Measurements from ENCODE around the gene SCARF2.

Gene SCARF2

GRCh38 chr22:20430101-20430719 is 7.4 kb downstream of the SCARF2 start:
- TF ChIP-seq CTCF (IDR thresholded peaks at IDR 0.05; ENCODE audit: borderline replicate concordance, extremely low read depth, low read length, poor library complexity, severe bottlenecking) (no peak), EZH2 (IDR thresholded peaks at IDR 0.05; ENCODE audit: borderline replicate concordance, low read depth, low read length, severe bottlenecking) (no peak)
- H3K9me3 ChIP-seq (ENCODE audit: insufficient read depth, low read length, severe bottlenecking), result no peaks in the 10 kb centered on the region
- H4K20me1 ChIP-seq (ENCODE audit: insufficient read depth, low read length), result peaks cover 3% of the 10 kb centered on the region; the same call in 1 of the 2 replicates
- H3K79me2 ChIP-seq (ENCODE audit: insufficient read depth, low read length), result no peaks in the 10 kb centered on the region
- no peak overlapping the region for H3K27ac ChIP-seq (ENCODE audit: low read length)
- H3K36me3 ChIP-seq (ENCODE audit: insufficient read depth, low read length), result no peaks in the 10 kb centered on the region
- no peak overlapping the region for H3K9ac ChIP-seq (ENCODE audit: low read depth, low read length)
- H3K4me3 ChIP-seq (ENCODE audit: low read depth in 1 of 2, low read length in 2 of 2), result no peak overlapping the region
- H3K27me3 ChIP-seq (ENCODE audit: insufficient read depth, low read length, poor library complexity), result no peaks in the 10 kb centered on the region
- no peak for ATAC-seq (ENCODE audit: insufficient read depth, low read depth)
- H3K4me1 ChIP-seq (ENCODE audit: insufficient read depth, low read length), result peaks cover 12% of the 10 kb centered on the region
- 0 out of 2 replicates have a peak overlapping the region, but pooled peaks have one; percentile 79 for H3K4me2 ChIP-seq (ENCODE audit: insufficient read depth, low read length)
- no peak overlapping the region for H2AFZ ChIP-seq (ENCODE audit: low read depth, low read length)
- DNase-seq, result no peak

- H2AFZ ChIP-seq (ENCODE audit: low read depth, low read length), result peak overlapping the region; percentile 76
- peaks cover 3% of the 10 kb centered on the region; the same call in 1 of the 2 replicates for H4K20me1 ChIP-seq (ENCODE audit: insufficient read depth, low read length)
- peaks cover 12% of the 10 kb centered on the region for H3K4me1 ChIP-seq (ENCODE audit: insufficient read depth, low read length)
- peak overlapping the region in 1 of 2 experiments; percentile 53; a peak in 3 of 4 replicates for H3K4me3 ChIP-seq (ENCODE audit: low read depth in 1 of 2, low read length in 2 of 2)
- no peak overlapping the region for H3K27ac ChIP-seq (ENCODE audit: low read length)
- no peaks in the 10 kb centered on the region for H3K36me3 ChIP-seq (ENCODE audit: insufficient read depth, low read length)
- H3K9ac ChIP-seq (ENCODE audit: low read depth, low read length), result peak overlapping the region; percentile 32; the same call in 1 of the 2 replicates
- DNase-seq, result peak; percentile 79
- ATAC-seq (ENCODE audit: insufficient read depth, low read depth), result peak; percentile 89
- TF ChIP-seq CTCF (IDR thresholded peaks at IDR 0.05; ENCODE audit: borderline replicate concordance, extremely low read depth, low read length, poor library complexity, severe bottlenecking) (no peak), EZH2 (IDR thresholded peaks at IDR 0.05; ENCODE audit: borderline replicate concordance, low read depth, low read length, severe bottlenecking) (no peak)
- no peaks in the 10 kb centered on the region for H3K79me2 ChIP-seq (ENCODE audit: insufficient read depth, low read length)
- H3K27me3 ChIP-seq (ENCODE audit: insufficient read depth, low read length, poor library complexity), result no peaks in the 10 kb centered on the region
- no peaks in the 10 kb centered on the region for H3K9me3 ChIP-seq (ENCODE audit: insufficient read depth, low read length, severe bottlenecking)
- peak overlapping the region; percentile 79 for H3K4me2 ChIP-seq (ENCODE audit: insufficient read depth, low read length)
These were observed 8.1 kb downstream of the SCARF2 start for GRCh38 chr22:20429254-20430100.

GRCh38 chr22:20428496-20429253 is 8.9 kb downstream of the SCARF2 start:
- H2AFZ ChIP-seq (ENCODE audit: low read depth, low read length), result peak overlapping the region; percentile 76
- ATAC-seq (ENCODE audit: insufficient read depth, low read depth), result no peak; the same call in 2 of the 3 replicates

More at GRCh38 chr22:20428496-20429253, 8.9 kb downstream of the SCARF2 start:
- DNase-seq, result no peak
- Histone ChIP-seq H4K20me1 (ENCODE audit: insufficient read depth, low read length) (peaks cover 3% of the 10 kb centered on the region; the same call in 1 of the 2 replicates), H3K27me3 (ENCODE audit: insufficient read depth, low read length, poor library complexity) (no peaks in the 10 kb centered on the region), H3K9ac (ENCODE audit: low read depth, low read length) (peak overlapping the region; percentile 32; the same call in 1 of the 2 replicates), H3K36me3 (ENCODE audit: insufficient read depth, low read length) (no peaks in the 10 kb centered on the region), H3K4me3 (ENCODE audit: low read depth in 1 of 2, low read length in 2 of 2) (peak overlapping the region in 1 of 2 experiments; percentile 53; a peak in 2 of 4 replicates), H3K4me2 (ENCODE audit: insufficient read depth, low read length) (peak overlapping the region; percentile 79), H3K79me2 (ENCODE audit: insufficient read depth, low read length) (no peaks in the 10 kb centered on the region), H3K27ac (ENCODE audit: low read length) (no peak overlapping the region), H3K9me3 (ENCODE audit: insufficient read depth, low read length, severe bottlenecking) (no peaks in the 10 kb centered on the region), H3K4me1 (ENCODE audit: insufficient read depth, low read length) (peaks cover 12% of the 10 kb centered on the region)
- TF ChIP-seq CTCF (IDR thresholded peaks at IDR 0.05; ENCODE audit: borderline replicate concordance, extremely low read depth, low read length, poor library complexity, severe bottlenecking) (no peak), EZH2 (IDR thresholded peaks at IDR 0.05; ENCODE audit: borderline replicate concordance, low read depth, low read length, severe bottlenecking) (no peak)
